GM20000 (cell line): ENCODE measurements around the gene CACNA1B.

Experiments used
- DNase-seq: peaks from one replicate; pipeline ENCODE4 v3.0.0; 2012; ENCODE audit warnings: low spot score
- TF ChIP-seq, protein P1 (sequence below): IDR thresholded peaks from 2 replicates; pipeline ENCODE4 v1.5.1; 2012; ENCODE audit warnings: mild to moderate bottlenecking, control low read depth; ENCODE audit errors: extremely low read depth, missing control alignments

The CACNA1B gene

DNA sequence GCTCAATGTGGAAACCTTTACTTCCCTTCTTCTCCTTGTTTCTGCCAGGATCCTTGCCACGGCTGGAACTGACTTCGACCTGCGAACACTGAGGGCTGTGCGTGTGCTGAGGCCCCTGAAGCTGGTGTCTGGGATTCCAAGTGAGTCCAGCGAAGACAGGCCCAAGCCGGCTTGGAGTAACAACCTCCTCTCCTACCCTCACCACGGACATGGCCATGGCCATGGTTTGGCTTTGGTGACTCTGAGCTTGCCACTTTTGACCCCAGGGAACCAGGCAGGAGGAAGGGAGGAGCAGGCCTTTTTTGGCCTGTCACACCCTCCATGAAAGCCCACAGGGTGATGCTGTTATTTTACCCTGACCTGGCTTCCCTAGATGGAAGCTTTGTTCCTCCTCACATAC, 35.5 kb downstream of the CACNA1B start:
- no peak for DNase-seq

DNA sequence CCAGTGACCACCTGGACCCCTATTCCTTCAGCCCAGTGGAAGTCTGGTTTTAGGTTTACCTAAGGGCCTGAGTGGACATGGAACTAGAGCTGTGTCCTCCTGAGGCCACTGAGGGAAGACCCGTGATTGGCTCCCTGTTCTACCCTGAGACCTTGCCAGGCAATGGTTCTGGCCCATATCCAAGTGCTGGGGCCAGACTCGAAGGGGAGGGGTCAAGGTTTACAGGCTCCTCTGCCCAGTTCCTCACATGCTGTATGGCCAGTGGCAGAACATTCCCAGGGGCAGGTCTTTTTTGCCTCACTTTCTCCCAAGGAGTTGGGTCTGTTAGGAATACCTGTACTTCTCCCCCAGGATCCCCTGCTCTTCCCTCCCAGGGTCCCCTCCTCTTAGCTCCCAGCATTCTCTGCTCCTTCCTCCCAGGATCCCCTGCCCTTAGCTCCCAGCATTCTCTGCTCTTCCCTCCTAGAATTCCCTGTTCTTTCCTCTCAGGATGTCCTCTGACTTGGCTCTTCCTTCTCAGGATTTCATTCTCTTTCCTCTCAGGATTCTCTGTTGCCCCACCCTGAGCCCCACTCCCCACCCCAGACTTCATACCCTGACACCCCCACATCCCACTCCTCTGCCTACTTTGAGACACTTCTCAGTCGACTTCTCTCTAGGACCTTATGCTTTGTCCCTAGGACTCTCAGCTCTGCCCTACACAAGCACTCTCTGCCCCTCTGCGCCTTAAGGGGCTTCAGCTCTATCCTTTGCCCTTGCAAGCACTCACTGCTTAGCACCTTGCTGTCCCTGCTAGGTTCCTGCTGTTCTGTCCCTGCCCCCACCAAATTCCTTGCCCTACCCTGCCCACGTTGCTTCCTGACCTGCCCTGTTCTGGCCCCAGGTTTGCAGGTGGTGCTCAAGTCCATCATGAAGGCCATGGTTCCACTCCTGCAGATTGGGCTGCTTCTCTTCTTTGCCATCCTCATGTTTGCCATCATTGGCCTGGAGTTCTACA, 36.5 kb downstream of the CACNA1B start:
- TF ChIP-seq, protein P1, sequence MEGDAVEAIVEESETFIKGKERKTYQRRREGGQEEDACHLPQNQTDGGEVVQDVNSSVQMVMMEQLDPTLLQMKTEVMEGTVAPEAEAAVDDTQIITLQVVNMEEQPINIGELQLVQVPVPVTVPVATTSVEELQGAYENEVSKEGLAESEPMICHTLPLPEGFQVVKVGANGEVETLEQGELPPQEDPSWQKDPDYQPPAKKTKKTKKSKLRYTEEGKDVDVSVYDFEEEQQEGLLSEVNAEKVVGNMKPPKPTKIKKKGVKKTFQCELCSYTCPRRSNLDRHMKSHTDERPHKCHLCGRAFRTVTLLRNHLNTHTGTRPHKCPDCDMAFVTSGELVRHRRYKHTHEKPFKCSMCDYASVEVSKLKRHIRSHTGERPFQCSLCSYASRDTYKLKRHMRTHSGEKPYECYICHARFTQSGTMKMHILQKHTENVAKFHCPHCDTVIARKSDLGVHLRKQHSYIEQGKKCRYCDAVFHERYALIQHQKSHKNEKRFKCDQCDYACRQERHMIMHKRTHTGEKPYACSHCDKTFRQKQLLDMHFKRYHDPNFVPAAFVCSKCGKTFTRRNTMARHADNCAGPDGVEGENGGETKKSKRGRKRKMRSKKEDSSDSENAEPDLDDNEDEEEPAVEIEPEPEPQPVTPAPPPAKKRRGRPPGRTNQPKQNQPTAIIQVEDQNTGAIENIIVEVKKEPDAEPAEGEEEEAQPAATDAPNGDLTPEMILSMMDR: no peak
- DNase-seq: no peak

More for the DNA sequence above, 35.5 kb downstream of the CACNA1B start:
- TF ChIP-seq, protein P1: no peak

DNA sequence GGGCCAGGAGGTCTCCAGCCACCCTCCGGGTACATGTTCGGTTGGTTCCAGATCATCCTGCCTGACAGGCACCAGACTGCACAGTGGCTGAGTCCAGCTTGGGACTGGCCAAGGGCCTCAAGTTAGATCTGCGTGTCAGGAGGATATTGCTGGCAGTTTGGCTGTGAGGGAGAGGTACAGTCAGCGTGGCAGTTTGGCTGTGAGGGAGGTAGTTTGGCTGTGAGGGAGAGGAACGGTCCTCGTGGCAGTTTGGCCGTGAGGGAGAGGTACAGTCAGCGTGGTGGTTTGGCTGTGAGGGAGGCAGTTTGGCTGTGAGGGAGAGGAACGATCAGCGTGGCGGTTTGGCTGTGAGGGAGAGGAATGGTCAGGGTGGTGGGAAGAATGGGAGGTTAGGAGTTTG, 39.0 kb downstream of the CACNA1B start:
- TF ChIP-seq, protein P1: no peak
- DNase-seq: no peak

DNA sequence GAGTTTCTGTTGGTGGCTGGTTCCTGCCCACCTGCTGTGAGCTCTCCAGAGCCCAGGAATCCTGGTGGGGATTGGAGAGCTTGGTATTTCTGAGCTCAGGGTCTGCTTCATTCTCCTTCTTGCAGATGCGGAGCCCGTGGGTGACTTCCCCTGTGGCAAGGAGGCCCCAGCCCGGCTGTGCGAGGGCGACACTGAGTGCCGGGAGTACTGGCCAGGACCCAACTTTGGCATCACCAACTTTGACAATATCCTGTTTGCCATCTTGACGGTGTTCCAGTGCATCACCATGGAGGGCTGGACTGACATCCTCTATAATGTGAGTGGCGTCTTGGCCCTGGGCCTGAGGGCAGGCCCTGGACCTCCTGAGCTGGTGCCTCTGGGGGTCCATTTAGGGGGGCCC, 39.5 kb downstream of the CACNA1B start:
- TF ChIP-seq, protein P1: no peak
- no peak for DNase-seq

DNA sequence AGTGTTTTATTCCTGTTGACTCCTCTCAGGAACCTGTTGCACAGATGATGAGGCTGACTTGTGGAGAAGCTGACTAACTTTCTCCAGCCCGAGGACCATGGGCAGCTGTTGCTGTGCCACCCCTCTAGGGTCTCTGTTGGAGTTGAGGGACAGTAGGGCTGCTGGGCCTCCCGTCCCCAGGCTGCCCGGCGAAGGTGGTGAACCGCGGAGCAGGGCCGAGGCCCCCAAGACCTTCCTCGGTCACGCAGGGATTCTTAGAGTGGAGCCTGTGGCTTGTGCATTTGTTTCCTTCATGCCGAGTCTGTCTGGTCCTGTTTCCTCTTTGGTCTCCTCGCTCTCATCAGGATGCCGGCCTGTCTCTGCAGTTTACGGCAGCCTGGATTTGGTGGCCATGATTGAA, 40.2 kb downstream of the CACNA1B start:
- TF ChIP-seq, protein P1: no peak
- no peak for DNase-seq

DNA sequence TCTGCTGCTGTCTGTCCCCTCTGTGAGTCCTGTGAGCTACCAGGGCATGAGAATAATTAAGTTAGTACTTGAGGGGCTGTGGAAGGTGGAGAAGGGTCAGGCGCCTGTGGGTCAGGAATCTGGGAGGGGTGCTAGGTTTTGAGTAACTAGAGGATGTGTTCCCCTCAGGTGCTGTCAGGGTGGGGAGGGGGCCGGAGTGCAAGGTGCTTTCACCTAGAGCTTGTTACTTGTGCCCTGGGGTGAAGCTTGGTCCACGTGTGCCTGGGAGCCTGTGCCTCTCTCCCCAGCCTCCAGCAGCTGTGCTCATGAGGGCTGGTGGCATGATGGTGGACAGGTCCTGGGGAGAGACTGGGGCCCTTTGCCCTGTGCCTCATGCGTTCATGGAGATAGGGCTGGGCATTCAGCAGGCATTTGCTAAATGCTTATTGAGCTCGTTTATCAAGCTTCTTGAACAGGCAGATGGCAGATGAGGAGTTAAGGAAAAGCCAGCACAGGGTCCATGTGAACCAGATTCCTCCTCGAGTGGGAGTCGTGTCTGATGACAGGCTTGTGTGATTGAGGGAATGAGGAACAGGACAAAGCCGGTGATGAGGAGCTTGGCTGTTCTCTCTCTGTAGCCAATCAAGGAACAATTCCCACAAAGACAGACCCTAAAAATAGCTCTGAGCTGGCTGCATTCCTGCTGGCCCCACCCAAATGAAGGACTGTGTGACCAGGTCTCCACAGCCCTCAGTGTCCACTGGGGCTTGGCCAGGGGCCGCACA, 40.9 kb downstream of the CACNA1B start:
- DNase-seq: no peak
- TF ChIP-seq, protein P1: no peak

DNA sequence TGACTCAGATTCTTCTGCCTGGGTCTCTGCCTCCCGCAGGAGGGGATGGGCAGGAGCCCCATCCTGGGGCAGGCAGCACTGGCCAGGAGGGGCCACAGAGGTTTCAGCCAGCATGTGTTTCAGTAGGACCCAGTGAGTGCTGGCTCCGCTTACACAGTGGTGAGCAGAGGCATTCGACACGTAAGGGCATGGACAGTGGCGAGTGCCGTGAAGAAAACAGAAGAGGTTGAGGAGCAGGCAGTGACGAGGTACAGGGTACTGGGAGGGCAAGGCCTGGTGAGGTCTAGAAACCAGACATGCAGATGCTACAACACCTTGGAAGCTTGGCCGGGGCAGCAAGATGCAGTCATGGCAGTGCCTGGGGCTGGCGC, 41.5 kb downstream of the CACNA1B start:
- TF ChIP-seq, protein P1: no peak
- DNase-seq: no peak
